ENCODE results near the gene UNC119B. TPM values are rescaled to one million over a fixed set of nuclear protein-coding genes. Genes with fewer than 3 reads are reported as not detected.

The UNC119B gene
- polyA plus RNA-seq, 4 donors: 70.6 to 79.4 (median 75.8) TPM

DNA sequence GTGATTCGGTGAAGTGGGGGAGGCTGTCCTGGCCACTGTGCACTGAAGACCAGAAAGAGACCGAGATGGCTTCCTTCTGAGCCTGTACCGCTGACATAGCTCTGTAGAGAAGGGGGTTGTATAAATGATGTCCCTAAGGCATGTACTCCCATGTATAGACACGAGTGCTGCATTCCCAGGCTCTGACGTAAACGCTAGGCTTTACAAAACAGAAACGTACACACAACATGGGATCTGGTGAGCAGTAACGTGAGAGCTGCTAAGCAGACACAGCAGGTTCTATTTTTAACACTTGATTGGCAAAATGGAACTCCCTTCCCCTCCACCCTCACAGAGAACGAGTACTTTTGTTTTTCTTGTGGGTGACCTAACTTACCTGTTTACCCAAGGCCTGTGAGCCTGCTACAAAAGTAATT is 51.3 kb downstream of the UNC119B start:
- peak; percentile 47 to 73 (median 62) for DNase-seq (ENCODE audit: low read depth in 4 of 4, low spot score in 3 of 4)

DNA sequence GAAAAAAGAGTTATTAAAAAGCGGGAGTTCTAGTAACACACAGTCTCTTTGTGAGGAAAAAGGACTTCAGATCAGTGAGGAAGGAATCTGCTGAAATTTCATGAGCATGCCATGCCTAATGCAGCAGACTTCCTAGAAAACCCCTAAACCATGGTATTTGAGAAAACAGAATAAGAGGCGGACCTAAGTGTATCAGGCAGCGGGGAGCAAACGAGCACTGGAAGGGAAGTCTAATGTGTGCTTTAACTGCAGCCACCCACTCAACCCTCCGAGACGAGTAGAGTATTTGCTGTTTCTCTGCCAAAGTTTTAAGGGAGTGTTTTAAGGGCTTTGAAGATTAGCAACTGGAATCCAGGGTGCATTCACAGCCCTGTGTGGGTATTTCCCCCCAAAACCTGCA is 51.8 kb downstream of the UNC119B start:
- DNase-seq (ENCODE audit: low read depth in 4 of 4, low spot score in 3 of 4): no peak

DNA sequence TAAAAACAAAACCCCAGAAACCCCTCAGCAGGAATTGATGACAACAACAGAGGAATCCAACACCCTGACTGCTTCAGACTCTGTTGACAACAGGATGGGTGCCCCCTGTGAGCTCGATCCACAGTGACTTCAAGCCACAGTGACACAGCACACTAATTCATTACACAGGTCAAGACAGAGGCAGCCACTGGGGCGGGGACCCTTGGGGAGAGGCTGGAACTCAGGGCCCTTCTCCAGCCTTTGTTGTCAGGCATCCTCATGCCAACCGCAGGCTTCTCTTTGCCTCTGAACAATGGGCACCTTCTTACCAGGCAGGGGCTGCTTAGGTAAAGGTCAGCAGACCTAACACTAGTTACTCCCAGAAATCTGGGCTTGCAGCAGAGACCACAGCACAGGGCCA is 53.0 kb downstream of the UNC119B start:
- no peak for DNase-seq (ENCODE audit: low read depth in 4 of 4, low spot score in 3 of 4)

DNA sequence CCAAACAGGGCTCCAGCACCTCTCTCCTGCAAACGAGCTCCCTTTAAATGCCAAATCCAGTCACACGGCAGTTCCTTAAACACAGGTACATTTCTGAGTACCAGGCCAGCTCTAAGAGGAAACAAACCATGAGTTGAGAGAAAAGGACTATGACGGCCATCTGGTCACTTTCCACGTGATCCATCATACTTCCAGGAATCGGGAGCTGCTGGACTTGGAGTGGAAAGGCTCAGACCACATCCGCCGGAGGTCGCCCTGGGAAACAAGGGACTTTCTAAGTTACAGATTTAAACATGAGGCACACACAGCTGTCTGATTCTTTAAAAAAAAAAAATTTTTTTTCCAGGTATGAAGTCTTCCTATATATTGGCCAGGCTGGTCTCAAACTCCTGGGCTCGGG is 54.6 kb downstream of the UNC119B start:
- DNase-seq (ENCODE audit: low read depth in 4 of 4, low spot score in 3 of 4): no peak

DNA sequence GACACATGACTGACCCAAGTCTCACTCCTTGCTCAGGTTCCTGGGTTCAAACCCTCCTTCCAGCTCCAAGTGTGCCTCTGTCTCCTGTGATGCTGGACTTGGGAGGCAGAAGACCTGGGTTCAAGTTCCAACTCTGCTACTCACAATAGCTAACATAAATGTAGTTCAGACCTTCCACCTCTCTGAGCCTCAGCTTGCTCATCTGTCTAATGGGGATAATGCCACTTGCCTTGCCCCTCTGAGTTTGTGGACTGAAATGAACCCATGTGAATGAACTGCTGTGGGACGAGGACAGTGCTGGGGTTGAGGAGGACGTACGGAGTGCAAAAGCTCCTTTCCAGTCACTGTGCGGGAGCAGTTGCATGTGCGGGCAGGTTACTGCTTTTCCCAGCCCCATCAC is 56.3 kb downstream of the UNC119B start:
- no peak for DNase-seq (ENCODE audit: low read depth in 4 of 4, low spot score in 3 of 4)

DNA sequence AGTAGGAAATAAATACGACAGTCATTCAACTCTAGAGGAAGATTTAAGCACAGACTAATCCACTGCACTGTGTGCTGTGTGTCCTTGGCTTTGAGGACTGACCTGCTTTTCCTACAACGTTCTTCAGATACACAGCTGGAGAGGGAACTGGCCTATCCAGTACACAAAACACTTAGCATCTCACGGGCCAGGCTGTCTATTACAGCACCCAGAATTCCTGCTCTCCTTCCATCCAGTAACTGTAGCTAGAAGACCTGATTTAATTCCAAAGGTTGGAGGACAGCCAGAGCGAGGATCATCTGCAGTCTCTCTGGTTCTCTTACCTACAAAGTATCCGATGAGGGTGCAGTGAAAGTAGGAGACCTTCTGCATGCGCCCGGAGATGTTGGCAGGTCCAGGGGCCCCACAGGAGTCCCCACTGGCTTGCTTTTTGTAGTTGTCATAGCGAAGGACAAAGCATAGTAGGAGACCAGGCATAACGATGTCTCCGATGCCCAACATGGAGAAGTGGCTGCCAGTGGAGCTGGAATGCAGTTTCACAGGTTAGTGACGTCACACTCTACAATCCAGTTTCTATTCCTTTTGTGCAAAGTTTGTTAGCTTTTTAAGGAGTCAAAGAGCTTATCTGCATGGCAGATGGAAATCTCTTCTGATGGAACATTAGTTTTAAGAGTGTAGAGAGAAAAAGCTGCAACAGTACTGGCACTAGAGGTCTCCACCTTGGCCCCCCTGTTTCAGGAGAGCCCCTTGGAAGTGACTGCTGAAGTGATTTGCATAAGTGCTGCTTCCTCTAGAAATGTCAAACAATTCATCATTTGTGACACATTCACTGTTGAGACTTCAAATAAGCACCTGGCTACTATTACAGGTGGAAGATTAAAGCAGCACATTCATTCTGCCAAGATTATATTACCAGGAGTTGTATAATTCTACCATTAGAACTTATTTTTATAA is 57.1 kb downstream of the UNC119B start:
- no peak for DNase-seq (ENCODE audit: low read depth in 4 of 4, low spot score in 3 of 4)

DNA sequence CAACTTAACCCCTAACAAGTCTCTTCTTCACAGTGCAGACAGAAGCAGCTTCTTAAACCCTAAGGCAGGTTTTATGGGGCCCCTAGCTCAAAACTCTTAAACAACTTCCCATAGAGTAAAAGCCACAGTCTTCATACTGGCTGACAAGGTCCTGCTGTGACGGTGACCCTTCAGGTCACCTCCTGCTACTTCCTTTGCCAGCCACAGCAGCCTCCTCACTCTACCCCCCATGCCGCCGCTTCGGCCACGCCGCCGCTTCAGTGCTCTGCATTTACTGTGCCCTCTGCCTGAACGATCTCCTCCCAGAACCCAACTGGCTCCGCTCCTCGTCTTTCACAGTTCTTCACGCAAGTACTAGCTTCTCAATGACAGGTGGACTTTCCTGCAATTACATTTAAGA is 60.8 kb downstream of the UNC119B start:
- no peak for DNase-seq (ENCODE audit: low read depth in 4 of 4, low spot score in 3 of 4)

Other genes starting within 250 kb of the UNC119B start
- 100 to 1,000 TPM; 220 to 249 (median 230) TPM for gene SRSF9, start 240.7 kb upstream of the UNC119B start, polyA plus RNA-seq (ENCODE audit: insufficient read length in 4 of 4)
- gene DYNLL1, start 214.3 kb upstream of the UNC119B start, polyA plus RNA-seq (ENCODE audit: insufficient read length in 4 of 4): 100 to 1,000 TPM; 492 to 541 (median 519) TPM
- gene COQ5, start 181.3 kb upstream of the UNC119B start, polyA plus RNA-seq (ENCODE audit: insufficient read length in 4 of 4): 10 to 100 TPM; 62.0 to 73.6 (median 65.7) TPM
- 100 to 1,000 TPM; 181 to 232 (median 207) TPM for gene RNF10, start 176.1 kb upstream of the UNC119B start, polyA plus RNA-seq (ENCODE audit: insufficient read length in 4 of 4)
- 10 to 100 TPM; 43.1 to 50.8 (median 45.5) TPM for gene POP5, start 129.1 kb upstream of the UNC119B start, polyA plus RNA-seq (ENCODE audit: insufficient read length in 4 of 4)
- gene CABP1, start 69.8 kb upstream of the UNC119B start, polyA plus RNA-seq (ENCODE audit: insufficient read length in 4 of 4): 1 to 10 TPM; 3.6 to 6.9 (median 5.1) TPM
- gene MLEC, start 23.3 kb upstream of the UNC119B start, polyA plus RNA-seq (ENCODE audit: insufficient read length in 4 of 4): 100 to 1,000 TPM; 148 to 173 (median 163) TPM
- 10 to 100 TPM; 16.5 to 28.6 (median 18.9) TPM for gene ACADS, start 15.4 kb downstream of the UNC119B start, polyA plus RNA-seq (ENCODE audit: insufficient read length in 4 of 4)
- 100 to 1,000 TPM in 1 of 4 donors, 10 to 100 TPM in 3; 81.1 to 102 (median 95.2) TPM for gene SPPL3, start 193.9 kb downstream of the UNC119B start, polyA plus RNA-seq (ENCODE audit: insufficient read length in 4 of 4)

All from right renal pelvis (tissue), 4 donors.